Stimulated activated CD8-positive, alpha-beta memory T cell treated with anti-CD3 and anti-CD28 coated beads, Interleukin-4, amount 100 ng/mL, for 24 hours (primary cell): ENCODE results near the gene PRKACG.
A peak's percentile ranks its signal among the peaks of the same experiment; 100 is the strongest.
"Not testable (repeated sequence)": the region's sequence is repeated elsewhere in the genome, so short reads cannot be mapped to it uniquely, and the experiment has no call there.

ENCODE experiments used
- DNase-seq: peaks from one replicate; pipeline ENCODE4 v3.0.0-alpha.2; 2020; ENCODE audit warnings: low read depth

PRKACG gene

GRCh38 chr9:69023650-69024049 is 9.7 kb upstream of the PRKACG start:
- DNase-seq: no peak

GRCh38 chr9:69020301-69021145 is 6.6 kb upstream of the PRKACG start:
- no peak for DNase-seq

DNA sequence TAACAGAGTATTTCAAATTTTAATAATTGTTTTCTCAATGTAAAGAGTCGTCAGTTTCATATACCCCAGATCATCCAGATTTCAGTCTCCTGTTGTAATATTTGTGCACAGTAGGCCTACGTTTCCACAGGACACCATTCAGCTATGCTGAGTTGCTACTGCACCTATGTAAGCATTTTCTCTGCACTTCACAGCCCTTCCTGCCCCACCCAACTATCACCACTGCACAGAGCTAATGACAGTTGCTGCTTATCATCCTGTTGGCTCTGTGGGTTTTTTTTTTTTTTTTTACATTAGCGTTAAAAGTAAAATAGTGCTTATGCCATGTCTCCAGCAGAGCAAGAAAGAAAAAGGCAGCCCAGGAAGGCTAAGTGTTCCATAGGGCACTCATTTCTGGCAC is 5.9 kb upstream of the PRKACG start:
- DNase-seq: no peak

GRCh38 chr9:69018737-69019136 is 4.8 kb upstream of the PRKACG start:
- DNase-seq: no peak

GRCh38 chr9:69016191-69017096 is 2.5 kb upstream of the PRKACG start:
- DNase-seq: no peak

GRCh38 chr9:69013382-69013727 is 558 bp downstream of the PRKACG start:
- no peak for DNase-seq

DNA sequence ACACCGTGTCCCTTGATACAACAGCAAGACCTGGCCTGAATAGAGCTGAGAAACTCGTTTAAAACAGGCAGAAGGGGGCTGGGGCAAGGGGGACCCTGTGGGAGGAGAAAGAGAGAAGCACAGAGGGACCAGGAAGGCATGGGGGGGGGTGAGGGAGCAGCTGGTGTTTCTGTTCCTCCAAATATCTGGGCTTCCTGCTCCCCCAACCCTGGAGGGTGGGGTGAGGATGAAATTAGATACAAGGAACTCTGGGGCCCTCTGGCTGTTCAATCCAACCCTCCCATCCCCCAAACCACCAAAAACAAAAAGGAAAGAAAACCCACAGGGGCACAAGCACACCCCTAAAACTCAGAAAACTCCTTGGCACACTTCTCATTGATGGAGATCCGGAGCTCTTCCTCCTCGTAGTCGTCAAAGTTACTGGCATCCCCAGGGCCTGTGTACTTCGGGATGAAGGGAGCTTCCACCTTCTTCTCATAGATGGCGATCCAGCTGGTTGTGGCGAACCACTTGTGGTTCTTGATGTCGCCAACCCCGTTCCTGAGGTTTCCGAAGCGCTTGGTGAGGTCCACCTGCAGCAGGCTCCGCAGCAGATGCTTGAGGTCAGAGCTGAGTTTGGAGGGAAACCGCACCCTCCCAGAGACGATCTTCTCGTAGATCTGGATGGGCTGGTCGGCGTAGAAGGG is 1.1 kb downstream of the PRKACG start:
- DNase-seq: no peak

GRCh38 chr9:69009708-69010107 is 4.2 kb downstream of the PRKACG start:
- no peak for DNase-seq

GRCh38 chr9:69004836-69005235 is 9.1 kb downstream of the PRKACG start:
- DNase-seq: no peak

- DNase-seq: no peak
Measured at GRCh38 chr9:69003051-69003450, 10.9 kb downstream of the PRKACG start.

DNA sequence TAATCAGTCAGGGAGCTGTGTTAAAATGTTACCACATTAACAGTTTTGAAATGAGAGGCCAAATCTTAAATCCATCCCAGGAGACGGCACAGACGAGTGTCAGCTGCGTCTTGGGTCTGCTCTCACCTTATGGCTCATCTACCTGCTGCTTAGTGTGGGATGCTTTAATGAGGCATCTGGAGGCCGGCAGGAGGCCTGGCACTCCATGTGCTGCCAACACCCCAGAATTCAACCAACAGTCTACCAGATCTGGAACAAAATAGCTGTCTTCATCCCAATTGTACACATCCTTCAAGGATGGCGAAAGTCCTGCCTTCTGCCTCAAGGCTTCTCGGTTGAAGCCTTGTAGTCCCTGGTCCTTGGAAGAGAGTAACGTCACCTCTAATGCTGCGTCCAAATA is 12.0 kb downstream of the PRKACG start:
- no peak for DNase-seq

DNA sequence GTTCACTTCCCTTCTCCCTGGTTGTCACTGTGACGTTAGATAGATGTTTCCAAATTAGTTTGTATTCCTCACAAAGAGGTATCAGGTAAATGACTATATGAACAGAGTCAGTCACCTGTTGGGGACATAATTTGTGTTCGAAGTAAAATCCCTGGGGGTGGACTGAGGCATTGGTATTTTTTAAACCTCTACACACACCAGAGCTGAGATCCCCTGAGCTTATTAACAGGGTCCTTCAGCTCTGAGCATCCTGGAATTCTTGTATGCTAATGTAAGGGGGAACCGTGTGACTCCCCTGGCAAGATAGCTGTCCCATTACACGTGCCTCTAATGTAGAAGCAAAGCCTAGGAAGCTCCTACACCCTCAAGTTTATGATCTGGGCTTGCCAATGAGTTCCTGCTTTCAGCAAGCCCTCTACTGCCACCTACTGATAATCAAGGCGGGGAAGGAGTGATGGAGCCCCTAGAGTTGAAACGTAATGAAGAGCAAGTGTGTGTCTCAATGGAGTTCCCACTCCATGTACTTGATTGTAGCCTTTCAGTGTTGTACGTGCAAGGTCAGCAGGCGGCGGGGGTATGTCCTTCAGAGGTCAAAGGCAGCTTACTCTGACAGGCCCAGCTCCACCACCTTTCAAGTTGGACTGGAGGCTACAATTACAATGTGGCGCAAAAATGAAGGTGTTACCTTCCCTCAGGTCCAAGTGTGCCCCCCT is 14.4 kb downstream of the PRKACG start:
- peak; percentile 28 for DNase-seq

DNA sequence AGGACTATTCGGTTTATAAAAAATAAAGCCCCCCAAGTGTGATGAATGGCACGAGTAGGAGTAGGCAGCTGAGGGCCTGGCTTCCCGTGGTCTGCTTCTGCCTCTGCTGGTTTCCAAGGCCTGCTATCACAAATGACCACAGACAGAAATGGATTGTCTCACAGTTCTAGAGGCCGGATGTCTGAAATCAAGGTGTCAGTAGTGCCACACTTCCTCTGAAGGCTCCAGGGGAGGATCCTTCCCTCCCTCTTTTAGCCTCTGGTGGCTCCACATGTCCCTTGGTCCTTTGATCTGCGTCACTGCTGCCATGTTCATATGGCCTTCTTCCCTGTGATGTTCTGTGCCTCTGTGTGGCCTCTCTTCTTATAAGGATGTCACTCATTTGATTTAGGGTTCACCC is 15.1 kb downstream of the PRKACG start:
- no peak for DNase-seq

DNA sequence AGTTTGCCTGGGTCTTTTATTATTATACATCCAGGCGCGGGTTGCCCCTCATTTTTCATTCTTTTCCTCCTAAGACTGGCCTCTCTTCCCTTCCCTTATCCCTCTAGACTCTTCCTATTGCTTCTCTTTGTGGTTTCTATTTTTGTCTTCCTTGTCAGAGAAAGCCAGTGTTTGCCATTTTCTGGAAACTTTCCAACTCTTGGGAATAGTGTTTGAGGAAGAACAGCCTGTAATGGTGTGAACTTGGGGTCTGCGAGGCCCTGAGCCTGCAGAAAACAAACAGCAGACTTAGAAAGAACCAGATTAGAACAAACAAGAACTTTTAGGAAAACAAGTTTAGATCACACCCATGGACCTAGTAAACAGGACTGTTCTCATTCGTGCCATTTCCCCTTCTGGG is 15.5 kb downstream of the PRKACG start:
- no peak for DNase-seq

DNA sequence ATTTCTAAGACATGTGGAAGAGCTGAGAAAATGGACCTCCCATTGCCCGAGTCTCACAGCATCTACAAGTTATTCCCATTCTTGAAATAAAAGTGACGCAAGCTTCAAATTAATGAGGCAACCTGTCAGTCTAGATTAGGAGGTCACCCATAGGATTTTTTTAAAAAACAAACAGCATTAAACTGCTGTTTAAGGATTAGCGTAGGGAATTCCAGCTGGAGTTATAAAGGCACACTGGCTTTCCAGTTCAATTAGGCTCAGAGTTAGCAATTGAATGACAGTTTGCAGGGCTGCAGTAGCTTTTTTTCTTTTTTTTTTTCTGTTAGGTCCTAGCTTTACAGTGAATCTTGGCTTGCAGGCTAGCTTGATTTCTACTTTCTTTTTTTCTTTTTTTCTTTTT is 16.2 kb downstream of the PRKACG start:
- DNase-seq: no peak

GRCh38 chr9:68996462-68996861 is 17.5 kb downstream of the PRKACG start:
- DNase-seq: no peak

DNA sequence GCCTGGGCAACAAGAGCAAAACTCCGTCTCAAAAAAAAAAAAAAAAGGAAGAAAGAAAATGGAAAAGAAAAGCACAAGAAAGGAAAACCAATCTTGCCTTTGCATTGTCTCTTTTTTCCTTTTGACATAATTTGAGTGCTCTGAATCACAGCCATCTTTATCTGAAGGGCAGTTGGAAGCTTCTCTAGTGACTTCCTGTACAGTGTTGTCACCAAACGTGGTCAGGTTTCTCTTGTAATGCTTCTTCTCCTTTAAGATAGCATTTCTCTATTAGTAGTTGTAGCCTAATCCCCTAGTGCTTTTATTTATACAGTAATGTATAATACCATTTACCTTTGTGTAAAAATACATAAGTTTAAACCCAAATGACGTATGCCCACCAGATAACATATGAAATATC is 18.1 kb downstream of the PRKACG start:
- DNase-seq: no peak

DNA sequence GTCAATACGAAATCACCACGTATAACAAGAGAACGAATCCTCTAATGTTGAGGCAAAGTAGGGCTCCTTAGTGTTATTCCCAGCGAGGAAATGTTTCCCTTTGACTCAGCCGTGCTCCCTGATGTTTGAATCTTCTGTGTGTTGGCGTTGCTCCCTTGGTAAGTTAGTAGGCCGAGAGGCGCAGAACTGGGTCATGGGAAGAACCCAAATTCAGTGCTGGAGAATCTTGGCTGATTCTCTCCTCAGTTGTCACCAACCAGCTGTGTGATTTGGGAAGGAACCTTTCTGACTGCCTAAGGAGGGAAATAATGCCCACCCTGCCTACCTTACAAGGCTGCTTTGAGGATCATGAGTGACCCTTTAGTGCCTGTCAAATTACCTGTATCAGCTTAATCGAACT is 22.5 kb downstream of the PRKACG start:
- no peak for DNase-seq

DNA sequence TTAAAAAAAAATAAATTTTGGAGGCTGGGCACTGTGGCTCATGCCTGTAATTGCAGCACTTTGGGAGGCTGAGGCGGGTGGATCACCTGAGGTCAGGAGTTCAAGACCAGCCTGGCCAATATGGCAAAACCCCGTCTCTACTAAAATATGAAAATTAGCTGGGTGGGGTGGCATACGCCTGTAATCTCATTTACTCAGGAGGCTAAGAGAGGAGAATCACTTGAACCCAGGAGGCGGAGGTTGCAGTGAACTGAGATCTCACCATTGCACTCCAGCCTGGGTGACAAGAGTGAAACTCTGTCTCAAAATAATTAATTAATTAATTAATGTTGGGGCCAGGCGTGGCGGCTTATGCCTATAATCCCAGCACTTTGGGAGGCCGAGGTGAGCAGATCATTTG is 27.0 kb downstream of the PRKACG start:
- DNase-seq: not testable (repeated sequence)

GRCh38 chr9:68983522-68984424 is 30.1 kb downstream of the PRKACG start:
- no peak for DNase-seq

DNA sequence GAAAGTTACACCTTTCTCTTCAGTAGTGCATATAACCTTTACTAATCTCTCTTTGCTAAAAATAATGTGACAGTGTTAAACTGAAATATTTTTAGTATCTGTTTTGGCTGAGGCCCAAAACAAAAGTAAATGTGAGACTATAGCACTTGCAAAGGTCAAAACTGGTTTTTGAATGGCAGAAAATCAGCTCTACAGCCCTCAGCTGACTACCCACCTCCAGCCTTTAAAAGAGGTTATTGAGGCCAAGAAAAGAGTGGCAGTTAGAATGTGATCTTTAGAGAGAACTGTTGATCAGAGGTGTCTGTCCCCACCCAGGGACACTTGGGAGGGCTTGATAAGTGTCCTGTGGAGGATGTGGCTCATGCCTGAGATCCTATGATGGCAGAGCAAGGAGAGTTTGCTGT is 30.9 kb downstream of the PRKACG start:
- no peak for DNase-seq
